HepG2 (cell line): ENCODE measurements around the gene MAP2K2. TPM values are rescaled to one million over a fixed set of nuclear protein-coding genes. Genes with fewer than 3 reads are reported as not detected.
A peak's percentile ranks its signal among the peaks of the same experiment; 100 is the strongest.

ENCODE experiments used
- DMAP1 ChIP-seq: IDR thresholded peaks from 2 replicates; pipeline ENCODE4 v1.6.1; 2016
- ELF4 ChIP-seq: sonication (generic); formaldehyde crosslinking; IDR thresholded peaks from 2 replicates; pipeline ENCODE4 v1.5.0; 2020; ENCODE audit warnings: missing genetic modification reagents, mild to moderate bottlenecking, moderate library complexity, borderline replicate concordance
- GATA4 ChIP-seq: sonication (generic); IDR thresholded peaks from 2 replicates; pipeline ENCODE4 v1.6.1; 2016; ENCODE audit warnings: antibody characterized with exemption, low read depth, borderline replicate concordance
- GATAD2A ChIP-seq: IDR thresholded peaks from 2 replicates; pipeline ENCODE4 v1.6.1; 2016
- GPN1 ChIP-seq: sonication (generic); formaldehyde crosslinking; IDR thresholded peaks from 2 replicates; pipeline ENCODE4 v1.5.1; 2020; ENCODE audit warnings: missing genetic modification reagents, borderline replicate concordance
- HCFC1 ChIP-seq: fragments of 150-350 bp; IDR thresholded peaks from 2 replicates; pipeline ENCODE4 v1.6.1; 2014; ENCODE audit warnings: low read depth, low read length
- HDAC1 ChIP-seq: sonication (generic); formaldehyde crosslinking; IDR thresholded peaks from 2 replicates; pipeline ENCODE4 v1.5.1; 2020; ENCODE audit warnings: mild to moderate bottlenecking, missing genetic modification reagents
- HNF4G ChIP-seq, 2 experiments: sonication (generic) in 1 of 2; formaldehyde crosslinking in 1 of 2; IDR thresholded peaks; 2 replicates each; pipeline versions ENCODE4 v1.4.0 to v1.6.1; 2011 to 2020; ENCODE audit warnings: borderline replicate concordance in 2 of 2, low read depth in 2 of 2, mild to moderate bottlenecking in 2 of 2, low read length in 1 of 2, missing genetic modification reagents in 1 of 2, moderate library complexity in 1 of 2
- MXI1 ChIP-seq: IDR thresholded peaks from 3 replicates; pipeline ENCODE4 v1.6.1; 2012; ENCODE audit warnings: low read depth, low read length, inconsistent platforms, borderline replicate concordance
- NCOR1 ChIP-seq: fragments of 200-600 bp; sonication (generic); IDR thresholded peaks from 2 replicates; pipeline ENCODE4 v1.7.0; 2017; ENCODE audit warnings: antibody characterized with exemption, low read length, borderline replicate concordance
- NPAS2 ChIP-seq: sonication (generic); formaldehyde crosslinking; IDR thresholded peaks from 2 replicates; pipeline ENCODE4 v1.8.0; 2022; ENCODE audit warnings: mild to moderate bottlenecking, missing genetic modification reagents, borderline replicate concordance
- POLR2AphosphoS2 ChIP-seq: IDR thresholded peaks from 2 replicates; pipeline ENCODE4 v1.6.1; 2011; ENCODE audit warnings: low read depth, low read length, improper control_type of control experiment
- RFX3 ChIP-seq: IDR thresholded peaks from 2 replicates; pipeline ENCODE4 v1.6.1; 2016; ENCODE audit warnings: missing biosample characterization, missing genetic modification reagents
- RFXANK ChIP-seq: IDR thresholded peaks from 2 replicates; pipeline ENCODE4 v1.6.1; 2016
- SALL1 ChIP-seq: sonication (generic); formaldehyde crosslinking; IDR thresholded peaks from 2 replicates; pipeline ENCODE4 v1.8.0; 2022; ENCODE audit warnings: mild to moderate bottlenecking, missing genetic modification reagents
- SMC3 ChIP-seq: IDR thresholded peaks from 2 replicates; pipeline ENCODE4 v1.6.1; 2011; ENCODE audit warnings: low read length, improper control_type of control experiment
- SOX5 ChIP-seq: IDR thresholded peaks from 2 replicates; pipeline ENCODE4 v1.6.1; 2016; ENCODE audit warnings: borderline replicate concordance
- SP5 ChIP-seq: IDR thresholded peaks from 2 replicates; pipeline ENCODE4 v1.6.1; 2016; ENCODE audit warnings: low read depth, borderline replicate concordance
- TAF1 ChIP-seq: sonication (generic); formaldehyde crosslinking; IDR thresholded peaks from 2 replicates; pipeline ENCODE4 v1.4.0; 2020; ENCODE audit warnings: missing genetic modification reagents
- ZNF180 ChIP-seq: sonication (generic); formaldehyde crosslinking; IDR thresholded peaks from 2 replicates; pipeline ENCODE4 v1.4.0; 2020; ENCODE audit warnings: low read depth, missing genetic modification reagents, borderline replicate concordance
- ZNF20 ChIP-seq: sonication (generic); formaldehyde crosslinking; IDR thresholded peaks from 2 replicates; pipeline ENCODE4 v1.4.0; 2020; ENCODE audit warnings: mild to moderate bottlenecking, moderate library complexity, missing genetic modification reagents
- ZNF34 ChIP-seq: sonication (generic); formaldehyde crosslinking; IDR thresholded peaks from 2 replicates; pipeline ENCODE4 v1.4.0; 2020; ENCODE audit warnings: mild to moderate bottlenecking, missing genetic modification reagents, borderline replicate concordance
- ZNF75D ChIP-seq: sonication (generic); formaldehyde crosslinking; IDR thresholded peaks from 2 replicates; pipeline ENCODE4 v1.8.1; 2023; ENCODE audit warnings: missing genetic modification reagents, mild to moderate bottlenecking, borderline replicate concordance
- ZNF839 ChIP-seq: sonication (generic); formaldehyde crosslinking; IDR thresholded peaks from 2 replicates; pipeline ENCODE4 v1.4.0; 2020; ENCODE audit warnings: missing genetic modification reagents, mild to moderate bottlenecking, borderline replicate concordance
- polyA plus RNA-seq, 8 experiments: library from polyadenylated mRNA; depleted of rRNA in 3 of 8; stranded (reverse) in 7 of 8; unstranded in 1 of 8; fragments of >200 nt; fragmentation: Illumina TruSeq in 4 of 8; extraction: Trizol in 4 of 8; gene quantifications; 2 replicates each; pipeline versions ENCODE4 v1.2.1 to v1.2.3, GENCODE V29; 2011 to 2016; ENCODE audit warnings: low read depth in 4 of 8, missing spikeins in 1 of 8, mixed read lengths in 1 of 8; ENCODE audit not compliant: insufficient read depth in 1 of 8
- total RNA-seq, 5 experiments: library from RNA; depleted of rRNA; stranded (reverse); fragments of >200 nt; fragmentation: Illumina TruSeq; extraction: Trizol; gene quantifications; 2 replicates each; pipeline ENCODE4 v1.2.3, GENCODE V29; 2016; ENCODE audit warnings: low read depth in 1 of 5
- TF ChIP-seq, protein P1 (sequence below): IDR thresholded peaks from 2 replicates; pipeline ENCODE4 v1.6.1; 2016; ENCODE audit warnings: missing biosample characterization, missing genetic modification reagents, low read depth
- TF ChIP-seq, protein P2 (sequence below): IDR thresholded peaks from 2 replicates; pipeline ENCODE4 v1.6.1; 2016; ENCODE audit warnings: mild to moderate bottlenecking
- TF ChIP-seq, protein P3 (sequence below): sonication (generic); formaldehyde crosslinking; IDR thresholded peaks from 2 replicates; pipeline ENCODE4 v1.8.0; 2022; ENCODE audit warnings: mild to moderate bottlenecking, missing genetic modification reagents, moderate library complexity
- TF ChIP-seq, protein P4 (sequence below): sonication (generic); formaldehyde crosslinking; IDR thresholded peaks from 2 replicates; pipeline ENCODE4 v1.5.0; 2020; ENCODE audit warnings: missing genetic modification reagents, mild to moderate bottlenecking, borderline replicate concordance

Gene MAP2K2
- total and polyA plus RNA-seq, 2 of the 13 experiments (the other 11 are each of a cell fraction or from before 2014, with no cell fraction given): 70.3 to 80.9 TPM

DNA sequence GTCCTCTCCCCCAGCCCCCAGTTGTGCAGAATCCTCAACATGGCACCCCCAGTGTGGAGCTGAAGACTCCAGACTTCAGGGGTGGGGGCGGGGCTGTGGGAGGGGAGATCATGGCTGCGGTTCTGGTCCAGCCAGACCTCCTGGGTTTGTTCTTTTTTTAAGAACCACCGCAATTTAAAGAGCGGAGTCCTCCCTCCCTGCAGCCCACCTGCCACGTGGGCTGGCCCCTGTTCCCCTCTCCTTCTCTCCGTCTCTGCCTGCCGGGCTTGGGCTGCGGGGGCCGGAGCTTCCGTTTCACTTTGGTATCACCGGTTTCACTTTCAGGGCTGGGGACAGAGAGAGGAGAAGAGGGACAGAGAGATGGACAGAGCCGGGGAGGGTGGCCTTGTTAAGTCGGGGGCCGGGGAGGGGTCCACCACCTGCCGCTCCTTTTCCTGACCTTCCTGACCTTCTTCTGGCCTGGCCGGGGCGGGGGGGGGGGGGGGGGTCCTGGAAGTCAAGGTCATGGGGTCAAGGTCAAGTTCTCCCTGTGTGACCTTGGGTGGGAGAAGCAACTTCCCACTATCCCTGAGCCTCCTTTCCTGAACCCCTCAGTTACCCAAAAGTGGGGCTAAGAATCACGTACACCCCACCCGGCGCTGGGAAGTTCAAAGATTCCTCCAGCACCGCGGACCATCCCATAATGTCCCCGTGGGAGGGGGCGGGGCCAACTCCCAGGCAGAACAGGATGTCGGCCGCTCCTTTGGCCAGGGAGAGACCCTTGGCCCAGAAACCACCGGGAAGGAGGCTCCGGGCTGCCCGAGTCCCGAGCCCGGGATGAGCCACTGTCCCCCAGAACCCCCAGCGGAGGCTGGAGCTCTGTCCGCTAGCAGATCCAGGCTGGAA, 45.9 kb downstream of the MAP2K2 start (continued):
- TF ChIP-seq ZNF180: no peak
- TF ChIP-seq ZNF20: no peak
- no peak for TF ChIP-seq ELF4 (CRISPR knock-in tag)
- TF ChIP-seq HDAC1 (CRISPR knock-in tag): peak; percentile 13; the same call in 1 of the 2 replicates
- no peak for TF ChIP-seq SMC3
- TF ChIP-seq TAF1 (CRISPR knock-in tag): peak; percentile 22; the same call in 1 of the 2 replicates
- TF ChIP-seq, protein P1, sequence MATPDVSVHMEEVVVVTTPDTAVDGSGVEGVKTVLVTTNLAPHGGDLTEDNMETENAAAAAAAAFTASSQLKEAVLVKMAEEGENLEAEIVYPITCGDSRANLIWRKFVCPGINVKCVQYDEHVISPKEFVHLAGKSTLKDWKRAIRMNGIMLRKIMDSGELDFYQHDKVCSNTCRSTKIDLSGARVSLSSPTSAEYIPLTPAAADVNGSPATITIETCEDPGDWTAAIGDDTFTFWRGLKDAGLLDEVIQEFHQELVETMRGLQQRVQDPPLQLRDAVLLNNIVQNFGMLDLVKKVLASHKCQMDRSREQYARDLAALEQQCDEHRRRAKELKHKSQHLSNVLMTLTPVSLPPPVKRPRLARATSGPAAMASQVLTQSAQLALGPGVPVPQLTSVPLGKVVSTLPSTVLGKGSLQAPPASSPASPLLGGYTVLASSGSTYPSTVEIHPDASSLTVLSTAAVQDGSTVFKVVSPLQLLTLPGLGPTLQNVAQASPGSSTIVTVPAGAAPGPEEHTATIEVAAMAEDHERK (CRISPR knock-in tag): no peak
- TF ChIP-seq GATA4: no peak
- no peak for TF ChIP-seq HCFC1
- TF ChIP-seq, protein P2, sequence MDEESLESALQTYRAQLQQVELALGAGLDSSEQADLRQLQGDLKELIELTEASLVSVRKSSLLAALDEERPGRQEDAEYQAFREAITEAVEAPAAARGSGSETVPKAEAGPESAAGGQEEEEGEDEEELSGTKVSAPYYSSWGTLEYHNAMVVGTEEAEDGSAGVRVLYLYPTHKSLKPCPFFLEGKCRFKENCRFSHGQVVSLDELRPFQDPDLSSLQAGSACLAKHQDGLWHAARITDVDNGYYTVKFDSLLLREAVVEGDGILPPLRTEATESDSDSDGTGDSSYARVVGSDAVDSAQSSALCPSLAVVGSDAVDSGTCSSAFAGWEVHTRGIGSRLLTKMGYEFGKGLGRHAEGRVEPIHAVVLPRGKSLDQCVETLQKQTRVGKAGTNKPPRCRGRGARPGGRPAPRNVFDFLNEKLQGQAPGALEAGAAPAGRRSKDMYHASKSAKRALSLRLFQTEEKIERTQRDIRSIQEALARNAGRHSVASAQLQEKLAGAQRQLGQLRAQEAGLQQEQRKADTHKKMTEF (CRISPR knock-in tag): 0 out of 2 replicates have a peak, but pooled peaks have one; percentile 21
- TF ChIP-seq GATAD2A: no peak
- no peak for TF ChIP-seq POLR2AphosphoS2
- TF ChIP-seq RFXANK (CRISPR knock-in tag): no peak
- 0 out of 2 replicates have a peak, but pooled peaks have one; percentile 27 for TF ChIP-seq NCOR1
- no peak for TF ChIP-seq RFX3 (CRISPR knock-in tag)
- no peak for TF ChIP-seq NPAS2
- TF ChIP-seq SOX5 (CRISPR knock-in tag): no peak
- TF ChIP-seq ZNF839 (CRISPR knock-in tag): no peak
- TF ChIP-seq, protein P3, sequence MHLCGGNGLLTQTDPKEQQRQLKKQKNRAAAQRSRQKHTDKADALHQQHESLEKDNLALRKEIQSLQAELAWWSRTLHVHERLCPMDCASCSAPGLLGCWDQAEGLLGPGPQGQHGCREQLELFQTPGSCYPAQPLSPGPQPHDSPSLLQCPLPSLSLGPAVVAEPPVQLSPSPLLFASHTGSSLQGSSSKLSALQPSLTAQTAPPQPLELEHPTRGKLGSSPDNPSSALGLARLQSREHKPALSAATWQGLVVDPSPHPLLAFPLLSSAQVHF (CRISPR knock-in tag): no peak
- TF ChIP-seq SP5 (CRISPR knock-in tag): 0 out of 2 replicates have a peak, but pooled peaks have one; percentile 11
- TF ChIP-seq ZNF34 (CRISPR knock-in tag): no peak
- peak; percentile 20 for TF ChIP-seq SALL1 (CRISPR knock-in tag)
- peak; percentile 47; the same call in 1 of the 2 replicates for TF ChIP-seq DMAP1 (CRISPR knock-in tag)
- TF ChIP-seq, protein P4, sequence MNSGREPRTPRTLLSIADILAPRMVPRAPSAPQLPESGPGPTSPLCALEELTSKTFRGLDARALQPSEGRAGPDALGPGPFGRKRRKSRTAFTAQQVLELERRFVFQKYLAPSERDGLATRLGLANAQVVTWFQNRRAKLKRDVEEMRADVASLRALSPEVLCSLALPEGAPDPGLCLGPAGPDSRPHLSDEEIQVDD (CRISPR knock-in tag): no peak
- no peak for TF ChIP-seq GPN1 (CRISPR knock-in tag)
- no peak for TF ChIP-seq ZNF75D (CRISPR knock-in tag)
- no peak for TF ChIP-seq MXI1
- 0 out of 2 replicates have a peak, but pooled peaks have one; percentile 8 for TF ChIP-seq HNF4G (IDR thresholded peaks at IDR 0.05; ENCODE audit: borderline replicate concordance, low read depth, low read length)
- no peak for TF ChIP-seq HNF4G (CRISPR knock-in tag; IDR thresholded peaks at IDR 0.05; ENCODE audit: borderline replicate concordance, low read depth)
